ENCODE results near the gene COMTD1.
"Not testable (repeated sequence)": the region's sequence is repeated elsewhere in the genome, so short reads cannot be mapped to it uniquely, and the experiment has no call there.

COMTD1 gene

GRCh38 chr10:75205908-75206307 lies 29.8 kb downstream of the COMTD1 start:
- DNase-seq (ENCODE audit: low read depth): no peak
- no peak for TF ChIP-seq CTCF (IDR thresholded peaks at IDR 0.05; ENCODE audit: low read depth, low read length, missing control alignments)
- no peak overlapping the region for H3K4me3 ChIP-seq (ENCODE audit: low read depth, low read length)
- in situ Hi-C loops (cut with HindIII; ENCODE audit: low sequenced_read_pairs): no loop called here

- no peak for TF ChIP-seq CTCF (IDR thresholded peaks at IDR 0.05; ENCODE audit: low read depth, low read length, missing control alignments)
- H3K4me3 ChIP-seq (ENCODE audit: low read depth, low read length): no peak overlapping the region
- in situ Hi-C loops (cut with HindIII; ENCODE audit: low sequenced_read_pairs): no loop called here
- no peak for DNase-seq (ENCODE audit: low read depth)
Observed at GRCh38 chr10:75203724-75204123, 32.0 kb downstream of the COMTD1 start.

GRCh38 chr10:75203046-75203620 lies 32.6 kb downstream of the COMTD1 start:
- in situ Hi-C loops (cut with HindIII; ENCODE audit: low sequenced_read_pairs); DNase-seq (ENCODE audit: low read depth); H3K4me3 ChIP-seq (ENCODE audit: low read depth, low read length): not testable (repeated sequence)

- no peak for DNase-seq (ENCODE audit: low read depth)
- in situ Hi-C loops (cut with HindIII; ENCODE audit: low sequenced_read_pairs): no loop called here
- TF ChIP-seq CTCF (IDR thresholded peaks at IDR 0.05; ENCODE audit: low read depth, low read length, missing control alignments): no peak
- no peak overlapping the region for H3K4me3 ChIP-seq (ENCODE audit: low read depth, low read length)
Observed at GRCh38 chr10:75202321-75203045, 33.3 kb downstream of the COMTD1 start.

GRCh38 chr10:75201793-75202307 lies 33.9 kb downstream of the COMTD1 start:
- TF ChIP-seq CTCF (IDR thresholded peaks at IDR 0.05; ENCODE audit: low read depth, low read length, missing control alignments): no peak
- no peak for DNase-seq (ENCODE audit: low read depth)
- no peak overlapping the region for H3K4me3 ChIP-seq (ENCODE audit: low read depth, low read length)
- in situ Hi-C loops (cut with HindIII; ENCODE audit: low sequenced_read_pairs): no loop called here

- H3K4me3 ChIP-seq (ENCODE audit: low read depth, low read length); DNase-seq (ENCODE audit: low read depth); in situ Hi-C loops (cut with HindIII; ENCODE audit: low sequenced_read_pairs): not testable (repeated sequence)
Observed at GRCh38 chr10:75199949-75200348, 35.8 kb downstream of the COMTD1 start.

GRCh38 chr10:75197906-75198305 lies 37.9 kb downstream of the COMTD1 start:
- H3K4me3 ChIP-seq (ENCODE audit: low read depth, low read length): no peak overlapping the region
- DNase-seq (ENCODE audit: low read depth): no peak
- no peak for TF ChIP-seq CTCF (IDR thresholded peaks at IDR 0.05; ENCODE audit: low read depth, low read length, missing control alignments)
- in situ Hi-C loops (cut with HindIII; ENCODE audit: low sequenced_read_pairs): no loop called here
